Fibroblast of mammary gland (primary cell): Measurements from ENCODE around the gene MAU2.
"Not testable (repeated sequence)": the region's sequence is repeated elsewhere in the genome, so short reads cannot be mapped to it uniquely, and the experiment has no call there.

Experiments
- DNase-seq: peaks from one replicate; pipeline ENCODE4 v3.0.0-alpha.2; 2010; ENCODE audit warnings: low read depth
- H3K4me3 ChIP-seq: 2 replicates; pipeline ENCODE4 v1.5.1; 2011; ENCODE audit warnings: low read depth, mild to moderate bottlenecking, low read length, moderate library complexity; ENCODE audit not compliant: control insufficient read depth
- TF ChIP-seq, protein P1 (sequence below): conservative IDR thresholded peaks from 2 replicates; pipeline ENCODE4 v1.5.1; 2011; ENCODE audit warnings: low read depth, low read length, inconsistent platforms; ENCODE audit not compliant: control insufficient read depth, insufficient read depth

The MAU2 gene

DNA sequence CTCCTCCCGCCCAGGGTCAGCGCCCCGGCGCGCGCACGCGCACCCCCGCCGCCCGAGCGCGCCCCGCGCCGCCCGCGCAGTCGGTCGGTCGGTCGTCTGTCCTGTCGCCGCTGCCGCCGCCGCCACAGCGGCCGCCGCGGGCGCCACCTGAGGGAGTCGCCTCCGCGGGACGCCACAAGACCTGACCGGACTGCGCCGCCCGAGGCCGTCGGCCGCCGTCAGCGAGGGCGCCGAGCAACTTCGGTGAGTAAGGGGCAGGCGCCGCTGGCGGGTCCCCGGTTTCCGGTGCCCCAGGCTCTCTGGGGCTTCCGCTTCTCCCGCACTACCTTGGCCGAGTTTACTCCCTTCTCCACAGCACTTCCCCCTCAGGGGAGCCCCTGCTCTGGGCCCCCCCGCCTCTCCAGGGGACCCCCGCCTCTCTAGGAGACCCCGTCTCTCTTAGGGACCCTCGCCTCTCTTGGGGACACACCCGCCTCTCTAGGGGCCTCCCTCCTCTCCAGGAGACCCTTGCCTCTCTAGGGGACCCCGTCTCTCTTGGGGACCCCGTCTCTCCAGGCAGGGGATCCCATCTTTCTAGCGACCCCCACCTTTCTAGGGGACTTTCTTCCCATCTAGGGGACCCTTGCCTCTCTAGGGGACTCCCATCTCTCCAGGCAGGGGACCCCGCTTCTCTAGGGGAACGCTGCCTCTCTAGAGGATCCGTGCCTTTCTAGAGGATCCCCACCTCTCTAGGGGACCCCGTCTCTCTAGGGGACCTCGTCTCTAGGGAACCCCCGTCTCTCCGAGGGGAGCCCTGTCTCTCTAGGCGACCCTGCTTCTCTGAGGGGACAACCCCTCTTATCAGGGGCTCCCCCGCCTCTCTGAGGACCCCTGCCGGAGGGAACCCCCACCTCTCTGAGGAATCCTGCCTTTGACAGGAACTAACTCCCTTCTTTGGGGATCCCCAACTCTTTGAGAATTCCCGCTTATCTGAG is 65.6 kb downstream of the MAU2 start:
- TF ChIP-seq, protein P1, sequence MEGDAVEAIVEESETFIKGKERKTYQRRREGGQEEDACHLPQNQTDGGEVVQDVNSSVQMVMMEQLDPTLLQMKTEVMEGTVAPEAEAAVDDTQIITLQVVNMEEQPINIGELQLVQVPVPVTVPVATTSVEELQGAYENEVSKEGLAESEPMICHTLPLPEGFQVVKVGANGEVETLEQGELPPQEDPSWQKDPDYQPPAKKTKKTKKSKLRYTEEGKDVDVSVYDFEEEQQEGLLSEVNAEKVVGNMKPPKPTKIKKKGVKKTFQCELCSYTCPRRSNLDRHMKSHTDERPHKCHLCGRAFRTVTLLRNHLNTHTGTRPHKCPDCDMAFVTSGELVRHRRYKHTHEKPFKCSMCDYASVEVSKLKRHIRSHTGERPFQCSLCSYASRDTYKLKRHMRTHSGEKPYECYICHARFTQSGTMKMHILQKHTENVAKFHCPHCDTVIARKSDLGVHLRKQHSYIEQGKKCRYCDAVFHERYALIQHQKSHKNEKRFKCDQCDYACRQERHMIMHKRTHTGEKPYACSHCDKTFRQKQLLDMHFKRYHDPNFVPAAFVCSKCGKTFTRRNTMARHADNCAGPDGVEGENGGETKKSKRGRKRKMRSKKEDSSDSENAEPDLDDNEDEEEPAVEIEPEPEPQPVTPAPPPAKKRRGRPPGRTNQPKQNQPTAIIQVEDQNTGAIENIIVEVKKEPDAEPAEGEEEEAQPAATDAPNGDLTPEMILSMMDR: no peak
- peak overlapping the region; percentile 80 for H3K4me3 ChIP-seq
- DNase-seq: no peak

- peak overlapping the region; percentile 80 for H3K4me3 ChIP-seq
- DNase-seq: no peak
- TF ChIP-seq, protein P1: no peak
These were observed 66.5 kb downstream of the MAU2 start for GRCh38 chr19:19387108-19387507.

DNA sequence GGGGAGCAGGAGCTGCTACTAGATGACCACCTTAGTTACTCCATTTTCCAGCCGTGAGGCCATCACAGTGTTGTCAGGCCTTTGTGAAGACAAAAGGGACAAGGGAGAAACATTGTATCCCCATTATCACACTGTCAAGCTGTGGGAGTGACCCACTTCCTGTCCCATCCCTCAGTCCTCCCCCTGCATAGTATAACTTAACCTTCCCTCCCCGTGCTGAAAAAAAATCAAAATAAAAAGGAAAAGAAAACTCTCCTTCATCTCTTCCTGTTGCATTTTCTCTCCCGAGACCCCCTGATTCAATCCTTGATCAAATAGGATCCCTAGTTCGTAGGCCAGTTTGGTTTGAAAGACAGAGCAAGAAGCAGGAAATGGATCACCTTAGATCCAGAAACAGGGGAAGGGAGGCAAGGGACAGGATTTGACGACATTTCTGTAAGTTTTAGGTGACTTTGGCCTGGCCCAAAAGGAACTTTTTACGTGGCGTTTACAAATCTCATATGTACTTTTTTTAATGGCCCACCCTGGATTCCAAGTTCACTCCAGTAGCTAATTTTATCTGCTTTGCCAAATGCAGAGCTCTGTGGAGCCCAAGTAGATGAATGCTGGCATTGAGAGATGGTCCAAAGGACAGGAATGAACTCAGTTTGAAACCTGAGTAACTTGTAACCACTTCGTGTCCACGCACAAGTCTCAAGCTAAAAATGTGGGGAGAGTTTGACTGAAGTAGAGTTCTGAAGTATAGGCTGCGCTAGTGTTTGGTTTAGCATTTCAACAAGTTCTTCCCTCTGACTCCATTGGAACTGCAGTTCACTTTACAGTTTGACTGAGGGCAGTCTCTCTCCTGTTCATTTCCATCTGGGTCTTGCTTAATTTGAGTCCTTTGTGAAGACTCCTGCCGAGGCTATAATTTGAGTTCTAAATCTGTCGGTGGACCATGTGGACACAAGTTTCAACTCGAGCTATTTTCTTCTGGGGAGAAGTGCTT is 68.2 kb downstream of the MAU2 start:
- no peak for DNase-seq
- H3K4me3 ChIP-seq: no peak overlapping the region

DNA sequence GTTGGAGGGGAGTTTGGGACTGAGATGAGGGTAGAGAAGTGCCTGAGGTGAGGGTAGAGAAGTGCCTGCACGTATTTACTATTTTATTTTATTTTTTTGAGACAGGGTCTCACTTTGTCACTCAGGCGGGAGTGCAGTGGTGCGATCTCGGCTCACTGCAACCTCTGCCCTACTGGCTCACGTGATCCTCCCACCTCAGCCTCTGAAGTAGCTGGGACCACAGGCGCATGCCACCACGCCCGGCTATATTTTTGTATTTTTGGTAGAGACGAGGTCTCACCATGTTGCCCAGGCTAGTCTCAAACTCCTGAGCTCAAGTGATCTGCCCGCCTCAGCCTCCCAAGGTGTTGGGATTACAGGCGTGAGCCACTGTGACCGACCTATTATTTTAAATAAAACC is 69.1 kb downstream of the MAU2 start:
- not testable (repeated sequence) for DNase-seq, H3K4me3 ChIP-seq

More for the DNA sequence above, 68.2 kb downstream of the MAU2 start:
- TF ChIP-seq, protein P1: no peak

DNA sequence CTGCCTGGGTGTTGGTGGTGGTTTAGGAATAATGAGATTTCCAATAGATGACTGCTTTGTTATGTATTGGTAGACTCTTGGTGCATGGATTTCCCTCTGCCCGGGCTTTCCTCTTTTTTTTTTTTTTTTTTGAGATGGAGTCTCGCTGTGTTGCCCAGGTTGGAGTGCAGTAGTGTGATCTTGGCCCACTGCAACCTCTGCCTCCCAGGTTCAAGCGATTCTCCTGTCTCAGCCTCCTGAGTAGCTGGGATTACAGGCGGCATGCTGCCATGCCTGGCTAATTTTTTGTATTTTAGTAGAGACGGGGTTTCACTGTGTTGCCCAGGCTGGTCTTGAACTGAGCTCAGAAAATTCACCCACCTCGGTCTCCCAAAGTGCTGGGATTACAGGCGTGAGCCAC is 73.7 kb downstream of the MAU2 start:
- not testable (repeated sequence) for H3K4me3 ChIP-seq, DNase-seq

DNA sequence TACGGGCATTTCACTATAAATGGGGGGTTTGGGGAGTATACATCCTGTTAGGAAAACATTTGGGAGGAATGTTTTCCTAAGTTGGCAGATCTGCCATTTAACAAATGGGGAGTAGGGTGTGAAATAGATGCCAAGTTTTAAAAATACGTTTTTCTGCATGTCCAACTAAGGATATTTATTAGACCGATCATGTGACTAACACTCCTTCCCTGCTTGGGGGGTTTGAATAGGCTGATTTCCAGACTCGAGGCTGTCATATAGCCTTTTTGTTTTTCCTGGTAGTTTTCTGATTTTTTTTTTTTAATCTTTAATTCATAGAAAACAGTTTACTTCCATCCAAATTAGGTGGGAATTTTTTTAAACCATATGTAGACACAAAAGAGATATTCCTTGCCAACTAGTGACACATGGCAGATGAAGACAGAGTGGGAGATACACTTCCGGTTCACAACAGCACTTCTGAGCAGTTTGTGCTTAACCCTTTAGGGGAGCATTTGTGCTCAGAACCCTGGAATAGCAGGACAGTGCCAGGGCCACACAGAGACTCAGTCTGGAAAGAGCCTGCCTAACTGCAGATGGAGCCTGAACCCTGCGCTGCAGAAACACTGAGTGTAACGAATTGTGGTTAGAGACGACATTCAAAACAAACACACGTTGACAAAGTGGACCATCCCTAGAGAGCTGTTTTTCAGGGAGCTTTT is 79.3 kb downstream of the MAU2 start:
- TF ChIP-seq, protein P1: no peak
- peak; percentile 61 for DNase-seq
- H3K4me3 ChIP-seq: no peak overlapping the region

DNA sequence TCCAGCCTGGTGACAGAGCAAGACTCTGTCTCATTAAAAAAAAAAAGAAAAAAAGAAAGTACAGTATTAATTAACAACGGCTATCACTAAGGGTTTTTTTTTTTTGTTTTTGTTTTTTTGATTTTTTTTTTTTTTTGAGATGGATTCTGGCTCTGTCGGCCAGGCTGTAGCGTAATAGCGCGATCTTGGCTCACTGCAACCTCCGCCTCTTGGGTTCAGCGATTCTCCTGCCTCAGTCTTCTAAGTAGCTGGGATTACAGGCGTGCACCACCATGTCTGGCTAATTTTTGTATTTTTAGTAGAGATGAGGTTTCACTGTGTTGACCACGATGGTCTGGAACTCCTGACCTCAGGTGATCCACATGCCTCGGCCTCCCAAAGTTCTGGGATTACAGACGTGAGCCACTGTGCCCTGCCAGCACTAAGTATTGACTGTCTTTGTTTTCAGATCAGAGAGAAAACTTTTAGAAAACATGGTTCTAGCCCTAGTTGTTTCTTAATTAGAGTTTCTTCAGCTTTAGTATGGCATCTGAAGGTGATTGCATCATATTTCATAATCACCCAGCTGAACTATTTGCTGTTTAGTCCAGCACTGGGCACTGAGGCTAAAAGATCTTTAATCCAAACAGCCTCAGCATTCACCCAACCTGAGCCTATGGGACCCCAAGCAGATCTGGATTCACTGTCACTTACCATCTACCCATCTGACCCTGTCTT is 82.2 kb downstream of the MAU2 start:
- H3K4me3 ChIP-seq: no peak overlapping the region
- DNase-seq: peak; percentile 35
- TF ChIP-seq, protein P1: no peak
